T-helper 1 cell (primary cell): Measurements from ENCODE around the gene WDR86.
A peak's percentile ranks its signal among the peaks of the same experiment; 100 is the strongest.

Experiments used
- DNase-seq, 5 donors: peaks; one replicate each; pipeline ENCODE4 v3.0.0-alpha.2; 2012 to 2020

Gene WDR86

GRCh38 chr7:151390598-151391357 lies 19.1 kb downstream of the WDR86 start:
- DNase-seq = no peak

GRCh38 chr7:151389768-151390597 lies 19.9 kb downstream of the WDR86 start:
- no peak for DNase-seq

- no peak for DNase-seq
Observed at GRCh38 chr7:151389096-151389767, 20.6 kb downstream of the WDR86 start.

- DNase-seq = no peak
Observed at GRCh38 chr7:151388430-151388829, 21.4 kb downstream of the WDR86 start.

- DNase-seq = no peak
Observed at GRCh38 chr7:151388007-151388297, 21.9 kb downstream of the WDR86 start.

- no peak for DNase-seq
Observed at GRCh38 chr7:151387161-151388006, 22.5 kb downstream of the WDR86 start.

- DNase-seq = no peak
Observed at GRCh38 chr7:151386301-151387160, 23.3 kb downstream of the WDR86 start.

GRCh38 chr7:151385626-151386300 lies 24.1 kb downstream of the WDR86 start:
- no peak for DNase-seq

GRCh38 chr7:151384776-151385625 lies 24.8 kb downstream of the WDR86 start:
- DNase-seq = no peak

GRCh38 chr7:151384352-151384697 lies 25.5 kb downstream of the WDR86 start:
- no peak for DNase-seq

GRCh38 chr7:151383638-151384351 lies 26.0 kb downstream of the WDR86 start:
- no peak for DNase-seq

- DNase-seq = peak in 4 of 5 donors; percentile 30 to 57 (median 44)
Observed at GRCh38 chr7:151382079-151382885, 27.6 kb downstream of the WDR86 start.

- peak in 4 of 5 donors; percentile 41 to 75 (median 52) for DNase-seq
Observed at GRCh38 chr7:151381348-151382078, 28.3 kb downstream of the WDR86 start.

- DNase-seq = no peak
Observed at GRCh38 chr7:151381098-151381347, 28.8 kb downstream of the WDR86 start.

GRCh38 chr7:151380199-151381097 lies 29.4 kb downstream of the WDR86 start:
- DNase-seq = no peak

- DNase-seq = no peak
Observed at GRCh38 chr7:151379534-151380198, 30.2 kb downstream of the WDR86 start.

GRCh38 chr7:151379193-151379520 lies 30.7 kb downstream of the WDR86 start:
- DNase-seq = no peak
